Measurements from ENCODE around the gene KIR2DL4.
"Not testable (repeated sequence)": the region's sequence is repeated elsewhere in the genome, so short reads cannot be mapped to it uniquely, and the experiment has no call there.

The KIR2DL4 gene

GRCh38 chr19:54803410-54803809 is at the start of gene KIR2DL4:
KIR2DL4 (plus strand) TSS chr19:54803610; CDS start chr19:54803652, 42 bp downstream.
- FAIRE-seq: no peak

- FAIRE-seq: not testable (repeated sequence)
Measured at GRCh38 chr19:54756204-54757110, 47.0 kb upstream of the KIR2DL4 start.

GRCh38 chr19:54758577-54758976 is 44.8 kb upstream of the KIR2DL4 start:
- not testable (repeated sequence) for FAIRE-seq

- FAIRE-seq: not testable (repeated sequence)
Measured at GRCh38 chr19:54764219-54764618, 39.2 kb upstream of the KIR2DL4 start.

GRCh38 chr19:54766464-54766863 is 36.9 kb upstream of the KIR2DL4 start:
- not testable (repeated sequence) for FAIRE-seq

DNA sequence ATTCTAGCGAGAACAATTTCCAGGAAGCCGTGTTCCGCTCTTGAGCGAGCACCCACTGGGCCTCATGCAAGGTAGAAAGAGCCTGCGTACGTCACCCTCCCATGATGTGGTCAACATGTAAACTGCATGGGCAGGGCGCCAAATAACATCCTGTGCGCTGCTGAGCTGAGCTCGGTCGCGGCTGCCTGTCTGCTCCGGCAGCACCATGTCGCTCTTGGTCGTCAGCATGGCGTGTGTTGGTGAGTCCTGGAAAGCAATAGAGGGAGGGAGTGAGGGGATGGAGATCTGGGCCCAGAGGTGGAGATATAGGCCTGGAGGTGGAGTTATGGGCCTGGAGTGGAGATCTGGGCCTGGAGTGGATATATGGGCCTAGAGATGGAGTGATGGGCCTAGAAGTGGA is 33.8 kb upstream of the KIR2DL4 start, which contains the start of gene KIR2DL1:
KIR2DL1 (plus strand) TSS at position 148 of the 400 bp plus-strand sequence; CDS start at position 206, 58 bp downstream.
- not testable (repeated sequence) for FAIRE-seq

- not testable (repeated sequence) for FAIRE-seq
Measured at GRCh38 chr19:54770511-54770910, 32.9 kb upstream of the KIR2DL4 start.

GRCh38 chr19:54771018-54771960 is 32.1 kb upstream of the KIR2DL4 start:
- not testable (repeated sequence) for FAIRE-seq

GRCh38 chr19:54772666-54773065 is 30.7 kb upstream of the KIR2DL4 start:
- not testable (repeated sequence) for FAIRE-seq

- not testable (repeated sequence) for FAIRE-seq
Measured at GRCh38 chr19:54775095-54775815, 28.2 kb upstream of the KIR2DL4 start.

GRCh38 chr19:54775830-54776229 is 27.6 kb upstream of the KIR2DL4 start:
- not testable (repeated sequence) for FAIRE-seq

DNA sequence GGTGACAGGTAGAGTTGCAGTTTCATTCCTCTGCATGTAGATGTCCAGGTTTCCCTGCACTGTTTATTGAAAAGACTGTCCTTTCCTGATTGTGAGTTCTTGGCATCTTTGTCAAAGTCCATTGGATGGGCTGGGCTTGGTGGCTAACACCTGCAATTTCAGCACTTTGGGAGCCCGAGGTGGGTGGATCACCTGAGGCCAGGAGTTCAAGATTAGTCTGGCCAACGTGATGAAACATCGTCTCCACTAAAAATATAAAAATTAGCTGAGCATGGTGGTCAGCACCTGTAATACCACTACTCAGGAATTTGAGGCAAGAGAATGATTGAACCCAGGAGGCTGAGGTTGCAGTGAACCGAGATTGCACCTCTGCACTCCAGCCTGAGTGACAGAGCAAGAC is 25.6 kb upstream of the KIR2DL4 start:
- FAIRE-seq: not testable (repeated sequence)

GRCh38 chr19:54778896-54779295 is 24.5 kb upstream of the KIR2DL4 start:
- not testable (repeated sequence) for FAIRE-seq

GRCh38 chr19:54782916-54783315 is 20.5 kb upstream of the KIR2DL4 start:
- not testable (repeated sequence) for FAIRE-seq

DNA sequence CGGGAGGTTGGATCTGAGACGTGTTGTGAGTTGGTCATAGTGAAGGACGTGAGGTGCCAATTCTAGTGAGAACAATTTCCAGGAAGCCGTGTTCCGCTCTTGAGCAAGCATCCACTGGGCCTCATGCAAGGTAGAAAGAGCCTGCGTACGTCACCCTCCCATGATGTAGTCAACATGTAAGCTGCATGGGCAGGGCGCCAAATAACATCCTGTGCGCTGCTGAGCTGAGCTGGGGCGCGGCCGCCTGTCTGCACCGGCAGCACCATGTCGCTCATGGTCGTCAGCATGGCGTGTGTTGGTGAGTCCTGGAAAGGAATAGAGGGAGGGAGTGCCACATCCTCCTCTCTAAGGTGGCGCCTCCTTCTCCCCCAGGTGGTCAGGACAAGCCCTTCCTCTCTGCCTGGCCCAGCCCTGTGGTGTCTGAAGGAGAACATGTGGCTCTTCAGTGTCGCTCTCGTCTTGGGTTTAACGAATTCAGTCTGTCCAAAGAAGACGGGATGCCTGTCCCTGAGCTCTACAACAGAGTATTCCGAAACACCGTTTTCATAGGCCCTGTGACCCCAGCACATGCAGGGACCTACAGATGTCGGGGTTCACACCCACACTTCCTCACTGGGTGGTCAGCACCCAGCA is 17.2 kb upstream of the KIR2DL4 start:
- not testable (repeated sequence) for FAIRE-seq

- not testable (repeated sequence) for FAIRE-seq
Measured at GRCh38 chr19:54788154-54788553, 15.3 kb upstream of the KIR2DL4 start.

GRCh38 chr19:54790711-54791110 is 12.7 kb upstream of the KIR2DL4 start:
- no peak for FAIRE-seq

DNA sequence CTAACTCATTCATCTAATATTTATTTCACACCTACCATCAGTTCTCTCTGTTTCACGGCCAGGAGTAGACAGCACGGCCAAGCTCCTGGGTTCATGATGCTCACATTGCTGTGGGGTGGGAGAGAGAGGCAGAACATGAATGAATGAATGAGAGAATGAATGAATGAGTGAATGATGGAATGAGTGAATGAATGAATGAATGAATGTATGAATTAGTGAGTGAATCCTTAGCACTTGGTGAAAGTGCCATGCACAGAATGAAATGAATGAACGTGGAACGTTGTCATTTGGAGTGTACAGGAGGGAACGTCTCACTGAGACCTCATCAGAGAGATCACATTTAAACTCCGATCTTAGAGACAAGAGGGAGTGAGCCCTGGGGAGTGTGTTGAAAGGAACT is 11.9 kb upstream of the KIR2DL4 start:
- no peak for FAIRE-seq

DNA sequence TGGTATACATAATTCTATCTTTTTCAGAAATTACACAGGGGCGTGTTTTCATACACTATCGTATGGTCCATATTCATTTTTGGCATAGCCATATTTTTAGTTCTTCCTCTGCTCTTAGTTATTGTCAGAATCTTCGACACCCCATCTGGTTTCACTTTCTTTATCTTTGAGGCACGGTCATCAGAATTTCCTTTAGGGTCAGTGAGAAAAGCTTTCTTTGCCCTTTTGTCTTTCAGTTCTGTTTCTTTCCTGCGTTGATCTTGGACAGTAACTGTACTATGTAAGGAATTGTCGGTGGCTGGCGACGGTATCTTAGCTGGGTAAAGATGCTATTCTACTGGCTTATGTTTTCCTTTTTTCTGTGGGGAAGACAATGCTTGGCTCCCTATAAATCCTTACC is 10.6 kb upstream of the KIR2DL4 start:
- FAIRE-seq: no peak

DNA sequence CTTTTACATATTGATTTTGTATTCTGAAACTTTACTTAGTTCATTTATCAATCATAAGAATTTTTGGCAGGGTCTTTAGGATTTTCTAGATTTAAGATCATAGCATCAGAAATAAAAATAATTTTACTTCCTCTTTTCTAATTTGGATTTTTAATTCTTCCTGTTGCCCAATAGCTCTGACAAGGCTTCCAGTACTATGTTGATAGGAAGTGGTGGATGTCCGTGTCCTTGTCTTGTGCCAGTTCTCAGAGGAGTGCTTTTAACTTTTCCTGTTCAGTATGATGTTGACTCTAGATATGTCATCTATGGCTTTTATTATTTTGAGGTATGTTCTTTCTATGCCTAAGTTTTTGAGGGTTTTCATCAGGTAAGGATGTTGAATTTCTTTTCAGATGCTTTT is 7.7 kb upstream of the KIR2DL4 start:
- no peak for FAIRE-seq

GRCh38 chr19:54804101-54804500 is 691 bp downstream of the KIR2DL4 start:
- FAIRE-seq: no peak

GRCh38 chr19:54804571-54804970 is 1.2 kb downstream of the KIR2DL4 start:
- FAIRE-seq: no peak
